Suprapubic skin (tissue), 4 donors: ENCODE measurements around the gene SFXN5.

Source experiments
- EP300 ChIP-seq: sonication (generic); formaldehyde crosslinking; IDR thresholded peaks from one replicate; pipeline ENCODE4 v1.6.1; 2017; ENCODE audit warnings: antibody characterized with exemption
- POLR2AphosphoS5 ChIP-seq, 3 donors: sonication (generic); formaldehyde crosslinking; IDR thresholded peaks; one replicate each; pipeline ENCODE4 v1.6.1; 2017; ENCODE audit warnings: antibody characterized with exemption in 3 of 3
- TF ChIP-seq, protein P1 (sequence below), 2 donors: fragments of 200-600 bp in 1 of 2; fragments of 450-650 bp in 1 of 2; sonication (generic) in 1 of 2; IDR thresholded peaks; one replicate each; pipeline ENCODE4 v1.5.1; 2016 to 2019; ENCODE audit warnings: antibody characterized with exemption in 2 of 2, mild to moderate bottlenecking in 1 of 2, moderate library complexity in 1 of 2

DNA sequence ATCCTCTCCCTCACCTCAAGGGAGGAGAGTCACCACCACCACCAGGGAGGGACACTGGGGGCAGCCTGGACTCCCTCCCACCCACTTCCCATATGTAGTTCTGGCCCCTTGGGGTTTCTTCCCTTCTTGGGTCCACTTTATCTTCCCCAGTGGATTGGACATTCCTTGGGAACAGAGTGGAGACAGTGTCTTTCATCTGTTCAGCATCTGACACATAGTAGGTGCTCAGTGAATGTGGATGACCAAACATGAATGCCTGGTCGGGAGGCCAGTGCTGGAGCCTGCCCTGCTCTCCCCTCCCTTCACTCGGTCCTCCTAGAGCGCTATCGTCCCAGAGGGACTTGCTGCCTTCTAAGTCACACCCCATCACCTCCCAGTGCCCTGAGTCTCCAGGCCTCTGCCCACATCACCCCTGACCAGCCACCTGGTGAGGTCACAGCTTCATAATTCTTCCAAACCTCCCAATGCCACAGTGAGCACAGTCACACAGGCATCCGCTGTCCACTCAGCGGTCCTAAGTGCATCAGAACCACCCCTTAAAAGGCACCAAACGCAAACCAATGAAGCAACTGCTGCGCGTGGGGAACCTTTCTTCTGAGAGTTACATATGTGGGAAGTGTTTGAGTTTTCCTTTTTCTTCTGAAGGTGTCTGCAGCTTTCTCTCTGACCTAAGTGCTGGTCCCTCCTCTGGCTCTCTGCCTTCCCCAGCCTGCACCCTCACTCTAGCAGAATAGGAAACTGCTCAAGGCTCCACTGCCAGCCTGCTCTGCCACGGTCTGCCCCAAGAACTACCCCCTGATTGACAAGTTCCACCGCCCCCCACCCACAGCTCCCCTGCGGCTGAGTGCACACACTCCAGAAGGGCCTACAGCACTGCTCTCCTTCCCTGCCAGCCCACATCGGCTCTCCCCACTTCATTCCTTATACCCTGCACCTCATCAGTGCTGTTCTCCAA lies 7.2 kb upstream of the SFXN5 start:
- no peak for TF ChIP-seq EP300
- TF ChIP-seq, protein P1, sequence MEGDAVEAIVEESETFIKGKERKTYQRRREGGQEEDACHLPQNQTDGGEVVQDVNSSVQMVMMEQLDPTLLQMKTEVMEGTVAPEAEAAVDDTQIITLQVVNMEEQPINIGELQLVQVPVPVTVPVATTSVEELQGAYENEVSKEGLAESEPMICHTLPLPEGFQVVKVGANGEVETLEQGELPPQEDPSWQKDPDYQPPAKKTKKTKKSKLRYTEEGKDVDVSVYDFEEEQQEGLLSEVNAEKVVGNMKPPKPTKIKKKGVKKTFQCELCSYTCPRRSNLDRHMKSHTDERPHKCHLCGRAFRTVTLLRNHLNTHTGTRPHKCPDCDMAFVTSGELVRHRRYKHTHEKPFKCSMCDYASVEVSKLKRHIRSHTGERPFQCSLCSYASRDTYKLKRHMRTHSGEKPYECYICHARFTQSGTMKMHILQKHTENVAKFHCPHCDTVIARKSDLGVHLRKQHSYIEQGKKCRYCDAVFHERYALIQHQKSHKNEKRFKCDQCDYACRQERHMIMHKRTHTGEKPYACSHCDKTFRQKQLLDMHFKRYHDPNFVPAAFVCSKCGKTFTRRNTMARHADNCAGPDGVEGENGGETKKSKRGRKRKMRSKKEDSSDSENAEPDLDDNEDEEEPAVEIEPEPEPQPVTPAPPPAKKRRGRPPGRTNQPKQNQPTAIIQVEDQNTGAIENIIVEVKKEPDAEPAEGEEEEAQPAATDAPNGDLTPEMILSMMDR (IDR thresholded peaks at IDR 0.05) = no peak
- TF ChIP-seq POLR2AphosphoS5 (IDR thresholded peaks at IDR 0.05) = no peak
